MCF 10A (cell line): ENCODE data around the gene TVP23C. TPM values are rescaled to one million over a fixed set of nuclear protein-coding genes. Genes with fewer than 3 reads are reported as not detected.

Experiments used
- BruUV-seq: library from RNA; stranded (reverse); fragments of 400-500 nt; replicated peaks from 2 replicates; lab custom pipeline; 2021; lab: Mats Ljungman, UMichigan
- CTCF ChIA-PET: fragments of 300-600 bp; sonication (Branson Sonifier 250); formaldehyde crosslinking; extraction: SDS; loops from one replicate; lab custom pipeline; 2021; ENCODE audit warnings: antibody characterized with exemption, inconsistent platforms; lab: Yijun Ruan, JAX
- POLR2A ChIA-PET: fragments of 300-600, 350-650 bp; sonication (Branson Sonifier 250); formaldehyde crosslinking; extraction: SDS; loops from one replicate; lab custom pipeline; 2020; ENCODE audit warnings: antibody characterized with exemption, inconsistent platforms; lab: Yijun Ruan, JAX
- DNase-seq: peaks from one replicate; pipeline ENCODE4 v3.0.0-alpha.2; 2018; ENCODE audit not compliant: unreplicated experiment
- H3K27ac Mint-ChIP-seq: one replicate; pipeline ENCODE4 v1.8.0; 2022; ENCODE audit warnings: mild to moderate bottlenecking, low read depth, mixed read lengths; ENCODE audit not compliant: unreplicated experiment
- H3K27me3 Mint-ChIP-seq: one replicate; pipeline ENCODE4 v1.8.0; 2022; ENCODE audit warnings: mixed read lengths; ENCODE audit not compliant: insufficient read depth, unreplicated experiment
- H3K36me3 Mint-ChIP-seq: one replicate; pipeline ENCODE4 v1.8.0; 2022; ENCODE audit warnings: mild to moderate bottlenecking, moderate library complexity, mixed read lengths; ENCODE audit not compliant: insufficient read depth, unreplicated experiment
- H3K4me1 Mint-ChIP-seq: one replicate; pipeline ENCODE4 v1.8.0; 2022; ENCODE audit warnings: mixed read lengths; ENCODE audit not compliant: insufficient read depth, unreplicated experiment
- H3K4me3 Mint-ChIP-seq: one replicate; pipeline ENCODE4 v1.8.0; 2022; ENCODE audit warnings: mild to moderate bottlenecking, moderate library complexity, mixed read lengths; ENCODE audit not compliant: unreplicated experiment
- H3K9me3 Mint-ChIP-seq: one replicate; pipeline ENCODE4 v1.8.0; 2022; ENCODE audit warnings: mixed read lengths; ENCODE audit not compliant: unreplicated experiment
- intact Hi-C: fragments of 100-400 bp; cut with micrococcal nuclease; formaldehyde crosslinking; loops from 2 replicates; pipeline ENCODE4 v1.14.1; 2022
- total RNA-seq: library from RNA; stranded (reverse); gene quantifications from 2 replicates; pipeline ENCODE4 v1.2.3, GENCODE V29; 2022
- TF ChIP-seq, protein P1 (sequence below): fragments of 200-600 bp; IDR thresholded peaks from one replicate; pipeline ENCODE4 v1.8.0; 2022; ENCODE audit warnings: antibody characterized with exemption, mild to moderate bottlenecking; ENCODE audit not compliant: unreplicated experiment

The TVP23C gene
- total RNA-seq, 1 experiment from 2014 or later, result 26.7 TPM

DNA sequence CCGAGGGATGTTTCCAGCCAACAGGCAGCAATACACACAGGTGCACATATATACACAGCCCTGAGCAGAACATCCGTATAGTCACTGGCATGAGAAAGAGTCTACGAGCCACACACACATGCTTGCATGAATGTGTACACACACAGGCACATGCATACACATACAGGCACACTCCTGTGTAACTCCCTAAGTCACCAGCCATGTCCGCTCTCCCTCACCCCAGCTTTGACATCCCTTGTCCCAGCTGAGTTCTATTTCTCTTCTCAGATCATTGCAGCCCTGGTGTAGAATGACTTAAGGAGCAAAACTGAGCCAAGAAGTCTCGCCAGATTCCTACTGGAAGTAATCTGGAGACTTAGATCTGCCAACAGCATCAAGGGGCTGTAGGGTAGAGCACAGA lies 108.9 kb downstream of the TVP23C start:
- no peaks in the 10 kb centered on the region for H3K27me3 Mint-ChIP-seq
- no peaks in the 10 kb centered on the region for H3K4me1 Mint-ChIP-seq
- TF ChIP-seq, protein P1, sequence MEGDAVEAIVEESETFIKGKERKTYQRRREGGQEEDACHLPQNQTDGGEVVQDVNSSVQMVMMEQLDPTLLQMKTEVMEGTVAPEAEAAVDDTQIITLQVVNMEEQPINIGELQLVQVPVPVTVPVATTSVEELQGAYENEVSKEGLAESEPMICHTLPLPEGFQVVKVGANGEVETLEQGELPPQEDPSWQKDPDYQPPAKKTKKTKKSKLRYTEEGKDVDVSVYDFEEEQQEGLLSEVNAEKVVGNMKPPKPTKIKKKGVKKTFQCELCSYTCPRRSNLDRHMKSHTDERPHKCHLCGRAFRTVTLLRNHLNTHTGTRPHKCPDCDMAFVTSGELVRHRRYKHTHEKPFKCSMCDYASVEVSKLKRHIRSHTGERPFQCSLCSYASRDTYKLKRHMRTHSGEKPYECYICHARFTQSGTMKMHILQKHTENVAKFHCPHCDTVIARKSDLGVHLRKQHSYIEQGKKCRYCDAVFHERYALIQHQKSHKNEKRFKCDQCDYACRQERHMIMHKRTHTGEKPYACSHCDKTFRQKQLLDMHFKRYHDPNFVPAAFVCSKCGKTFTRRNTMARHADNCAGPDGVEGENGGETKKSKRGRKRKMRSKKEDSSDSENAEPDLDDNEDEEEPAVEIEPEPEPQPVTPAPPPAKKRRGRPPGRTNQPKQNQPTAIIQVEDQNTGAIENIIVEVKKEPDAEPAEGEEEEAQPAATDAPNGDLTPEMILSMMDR, result no peak
- BruUV-seq, result no TSS peak
- peaks cover 8% of the 10 kb centered on the region for H3K9me3 Mint-ChIP-seq
- H3K27ac Mint-ChIP-seq, result no peak overlapping the region
- POLR2A ChIA-PET, result no interaction called here
- DNase-seq, result no peak
- CTCF ChIA-PET, result interaction anchor here (0.6 kb wide), 1 partner anchor 101 kb away, joined by 3 read pairs; no protein-coding TSS in a partner anchor
- no peaks in the 10 kb centered on the region for H3K36me3 Mint-ChIP-seq
- H3K4me3 Mint-ChIP-seq, result no peak overlapping the region
- intact Hi-C loops, result no loop called here

DNA sequence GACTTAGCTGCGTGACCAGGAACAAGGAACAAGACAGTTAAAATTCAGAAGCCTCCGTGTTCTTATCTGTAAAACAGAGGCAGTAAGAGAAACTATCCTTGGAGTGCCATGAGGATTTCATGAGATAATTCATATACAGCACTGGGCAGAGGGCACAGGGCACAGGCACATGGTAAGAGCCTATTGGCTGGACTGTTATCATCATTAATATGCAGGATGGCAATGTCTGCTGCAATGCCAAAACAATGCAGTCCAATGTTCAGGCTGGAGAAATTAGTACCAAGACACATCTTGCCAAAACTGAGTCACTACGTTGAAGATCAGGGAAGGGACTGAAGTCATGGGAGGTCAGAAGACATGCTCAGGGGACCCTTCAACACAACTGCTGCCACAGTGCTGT lies 109.5 kb downstream of the TVP23C start:
- H3K27me3 Mint-ChIP-seq, result no peaks in the 10 kb centered on the region
- TF ChIP-seq, protein P1, result no peak
- H3K9me3 Mint-ChIP-seq, result peaks cover 8% of the 10 kb centered on the region
- no peaks in the 10 kb centered on the region for H3K36me3 Mint-ChIP-seq
- intact Hi-C loops, result no loop called here
- no peaks in the 10 kb centered on the region for H3K4me1 Mint-ChIP-seq
- DNase-seq, result no peak
- POLR2A ChIA-PET, result no interaction called here
- H3K4me3 Mint-ChIP-seq, result no peak overlapping the region
- no TSS peak for BruUV-seq
- H3K27ac Mint-ChIP-seq, result no peak overlapping the region
- CTCF ChIA-PET, result no interaction called here

DNA sequence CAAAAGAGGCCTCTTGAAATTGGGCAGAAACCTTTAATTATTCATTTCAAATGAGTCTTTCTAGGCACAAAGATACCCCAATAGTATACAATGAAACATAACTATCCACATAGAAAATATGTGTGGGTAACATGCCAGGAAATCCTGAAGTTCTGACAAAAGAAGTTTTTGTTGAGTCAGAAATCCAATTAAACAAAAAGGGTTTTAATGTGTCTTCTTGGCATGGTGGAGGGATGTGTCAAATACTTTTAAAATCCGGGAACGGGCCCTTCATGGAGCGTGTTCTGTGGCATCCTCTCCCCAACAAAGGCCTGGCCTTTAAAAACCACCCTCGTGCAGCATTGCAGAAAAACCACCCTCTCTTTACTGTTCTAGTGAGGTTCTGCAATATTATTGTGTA lies 110.0 kb downstream of the TVP23C start:
- ChIA-PET CTCF (no interaction called here), POLR2A (no interaction called here)
- intact Hi-C loops, result no loop called here
- Mint-ChIP-seq H3K4me3 (no peak overlapping the region), H3K36me3 (no peaks in the 10 kb centered on the region), H3K27me3 (no peaks in the 10 kb centered on the region), H3K27ac (no peak overlapping the region), H3K9me3 (peaks cover 8% of the 10 kb centered on the region), H3K4me1 (no peaks in the 10 kb centered on the region)
- TF ChIP-seq, protein P1, result no peak
- DNase-seq, result no peak
- BruUV-seq, result no TSS peak

DNA sequence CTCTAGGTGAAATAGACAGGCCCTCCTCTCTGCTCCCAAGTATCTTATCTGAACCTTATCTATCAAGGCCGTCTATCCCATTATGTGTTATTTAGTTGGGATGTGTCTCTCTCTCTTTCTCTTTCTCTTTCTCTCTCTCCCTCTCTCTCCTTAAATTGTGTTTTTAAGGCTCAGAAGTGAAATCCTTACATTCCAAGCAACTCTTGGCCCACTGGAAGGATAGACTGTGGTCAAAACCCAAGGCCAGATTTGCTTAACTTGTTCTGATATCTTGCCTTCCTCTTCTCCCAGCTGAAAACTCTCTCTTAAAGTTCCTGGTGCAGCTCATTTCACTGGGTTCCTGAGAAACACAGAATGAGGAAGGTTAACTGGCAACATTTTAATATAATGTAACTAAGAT lies 110.5 kb downstream of the TVP23C start:
- intact Hi-C loops, result no loop called here
- CTCF ChIA-PET, result interaction anchor here (0.6 kb wide), 1 partner anchor 20 kb away, joined by 3 read pairs; no protein-coding TSS in a partner anchor
- no peaks in the 10 kb centered on the region for H3K4me1 Mint-ChIP-seq
- H3K9me3 Mint-ChIP-seq, result peaks cover 8% of the 10 kb centered on the region
- no peak overlapping the region for H3K27ac Mint-ChIP-seq
- POLR2A ChIA-PET, result no interaction called here
- TF ChIP-seq, protein P1, result no peak
- H3K4me3 Mint-ChIP-seq, result no peak overlapping the region
- H3K36me3 Mint-ChIP-seq, result no peaks in the 10 kb centered on the region
- no peaks in the 10 kb centered on the region for H3K27me3 Mint-ChIP-seq
- no TSS peak for BruUV-seq
- no peak for DNase-seq

Other genes with a start within 250 kb of the TVP23C start
- gene TEKT3, start 221.9 kb downstream of the TVP23C start, total RNA-seq, result not detected in 2 replicates
- 11.3 and 19.6 TPM in 2 replicates for gene CDRT4, start 95.9 kb downstream of the TVP23C start, total RNA-seq
- gene FBXW10B, start 56.2 kb upstream of the TVP23C start, total RNA-seq, result 3.4 and 5.3 TPM in 2 replicates
- 37.6 and 42.5 TPM in 2 replicates for gene TRIM16, start 120.8 kb upstream of the TVP23C start, total RNA-seq
- 24.3 and 25.7 TPM in 2 replicates for gene ZNF286A, start 136.3 kb upstream of the TVP23C start, total RNA-seq
- not detected in 2 replicates for gene TBC1D26, start 168.8 kb upstream of the TVP23C start, total RNA-seq